Neural cell (in vitro differentiated cells): ENCODE measurements around the gene CKMT1B.
"Not testable (repeated sequence)": the region's sequence is repeated elsewhere in the genome, so short reads cannot be mapped to it uniquely, and the experiment has no call there.

Experiments used
- CTCF ChIP-seq: fragments of 450-650 bp; IDR thresholded peaks from 2 replicates; pipeline ENCODE4 v1.5.1; 2014; ENCODE audit warnings: antibody characterized with exemption, mild to moderate bottlenecking, moderate library complexity; ENCODE audit not compliant: poor library complexity, severe bottlenecking
- EP300 ChIP-seq: fragments of 450-650 bp; conservative IDR thresholded peaks from 2 replicates; pipeline ENCODE4 v1.6.1; 2014; ENCODE audit warnings: antibody characterized with exemption, mild to moderate bottlenecking, moderate library complexity; ENCODE audit not compliant: poor library complexity, severe bottlenecking
- RAD21 ChIP-seq: fragments of 450-650 bp; conservative IDR thresholded peaks from 2 replicates; pipeline ENCODE4 v1.6.1; 2014; ENCODE audit warnings: antibody characterized with exemption, mild to moderate bottlenecking, moderate library complexity

GRCh38 chr15:43563793-43564192 lies 30.0 kb upstream of the CKMT1B start:
- TF ChIP-seq CTCF, RAD21, EP300: not testable (repeated sequence)
